HCT116 (cell line): Measurements from ENCODE around the gene OR2H1.

Source experiments
- EZH2phosphoT487 ChIP-seq: fragments of 200-600 bp; IDR thresholded peaks from 2 replicates; pipeline ENCODE4 v1.6.1; 2018; ENCODE audit warnings: antibody characterized with exemption, borderline replicate concordance
- POLR2A ChIP-seq: IDR thresholded peaks from 2 replicates; pipeline ENCODE4 v1.7.0; 2011; ENCODE audit warnings: borderline replicate concordance; ENCODE audit not compliant: insufficient read depth, insufficient read length; ENCODE audit errors: extremely low read depth
- POLR2AphosphoS5 ChIP-seq: IDR thresholded peaks from 2 replicates; pipeline ENCODE4 v1.6.1; 2011; ENCODE audit warnings: mild to moderate bottlenecking, low read depth, low read length, moderate library complexity
- TF ChIP-seq, protein P1 (sequence below), 3 experiments: fragments of 200-600 bp in 1 of 3; sonication (generic) in 1 of 3; IDR thresholded peaks in 2 of 3; conservative IDR thresholded peaks in 1 of 3; 2 replicates each; pipeline ENCODE4 v1.5.1; 2012 to 2017; ENCODE audit warnings: low read depth in 2 of 3, low read length in 2 of 3, antibody characterized with exemption in 1 of 3, borderline replicate concordance in 1 of 3, control low read depth in 1 of 3, mild to moderate bottlenecking in 1 of 3, mixed read lengths in 1 of 3, mixed run types in 1 of 3, moderate library complexity in 1 of 3; ENCODE audit not compliant: insufficient read depth in 1 of 3

- TF ChIP-seq, protein P1, sequence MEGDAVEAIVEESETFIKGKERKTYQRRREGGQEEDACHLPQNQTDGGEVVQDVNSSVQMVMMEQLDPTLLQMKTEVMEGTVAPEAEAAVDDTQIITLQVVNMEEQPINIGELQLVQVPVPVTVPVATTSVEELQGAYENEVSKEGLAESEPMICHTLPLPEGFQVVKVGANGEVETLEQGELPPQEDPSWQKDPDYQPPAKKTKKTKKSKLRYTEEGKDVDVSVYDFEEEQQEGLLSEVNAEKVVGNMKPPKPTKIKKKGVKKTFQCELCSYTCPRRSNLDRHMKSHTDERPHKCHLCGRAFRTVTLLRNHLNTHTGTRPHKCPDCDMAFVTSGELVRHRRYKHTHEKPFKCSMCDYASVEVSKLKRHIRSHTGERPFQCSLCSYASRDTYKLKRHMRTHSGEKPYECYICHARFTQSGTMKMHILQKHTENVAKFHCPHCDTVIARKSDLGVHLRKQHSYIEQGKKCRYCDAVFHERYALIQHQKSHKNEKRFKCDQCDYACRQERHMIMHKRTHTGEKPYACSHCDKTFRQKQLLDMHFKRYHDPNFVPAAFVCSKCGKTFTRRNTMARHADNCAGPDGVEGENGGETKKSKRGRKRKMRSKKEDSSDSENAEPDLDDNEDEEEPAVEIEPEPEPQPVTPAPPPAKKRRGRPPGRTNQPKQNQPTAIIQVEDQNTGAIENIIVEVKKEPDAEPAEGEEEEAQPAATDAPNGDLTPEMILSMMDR (IDR thresholded peaks at IDR 0.05 in 2 of 3, conservative IDR thresholded peaks at IDR 0.05 in 1 of 3; ENCODE audit: borderline replicate concordance in 1 of 3, insufficient read depth in 1 of 3, low read depth in 2 of 3, low read length in 2 of 3), result no peak
- TF ChIP-seq POLR2A (no peak), EZH2phosphoT487 (no peak), POLR2AphosphoS5 (no peak)
These were observed at the start of gene OR2H1, which contains the start of gene OR11A1 for GRCh38 chr6:29456971-29457370.
